Stomach smooth muscle (tissue), 2 donors: ENCODE measurements around the gene TENM4.

Experiments
- H3K27ac ChIP-seq: one replicate; pipeline ENCODE4 v1.7.0; 2013; ENCODE audit warnings: mild to moderate bottlenecking, low read length, inconsistent platforms
- H3K27me3 ChIP-seq, 2 donors: one replicate each; pipeline ENCODE4 v1.7.0; 2013; ENCODE audit warnings: low read length in 2 of 2; ENCODE audit not compliant: insufficient read depth in 2 of 2, control insufficient read depth in 1 of 2
- H3K36me3 ChIP-seq, 2 donors: one replicate each; pipeline ENCODE4 v1.7.0; 2013; ENCODE audit warnings: low read length in 2 of 2; ENCODE audit not compliant: control insufficient read depth in 2 of 2, insufficient read depth in 2 of 2
- H3K4me1 ChIP-seq: one replicate; pipeline ENCODE4 v1.7.0; 2013; ENCODE audit warnings: low read length; ENCODE audit not compliant: control insufficient read depth, insufficient read depth
- H3K4me3 ChIP-seq, 2 donors: one replicate each; pipeline ENCODE4 v1.7.0; 2013; ENCODE audit warnings: low read length in 2 of 2
- H3K9ac ChIP-seq, 2 donors: one replicate each; pipeline ENCODE4 v1.7.0; 2013; ENCODE audit warnings: low read length in 2 of 2, mild to moderate bottlenecking in 1 of 2
- H3K9me3 ChIP-seq, 2 donors: one replicate each; pipeline ENCODE4 v1.7.0; 2013; ENCODE audit warnings: low read length in 2 of 2; ENCODE audit not compliant: control insufficient read depth in 2 of 2
- donor health status: healthy.
- donor health status: Pancreatic carcinoma.

The TENM4 gene

GRCh38 chr11:78694152-78694551 lies 746.7 kb downstream of the TENM4 start:
- no peak overlapping the region for H3K4me3 ChIP-seq
- no peak overlapping the region for H3K9ac ChIP-seq
- H3K36me3 ChIP-seq, result no peaks in the 10 kb centered on the region
- peaks cover 0 to 2% of the 10 kb centered on the region in 2 donors for H3K27me3 ChIP-seq
- H3K4me1 ChIP-seq, result no peaks in the 10 kb centered on the region
- H3K9me3 ChIP-seq, result no peaks in the 10 kb centered on the region
- H3K27ac ChIP-seq, result no peak overlapping the region

GRCh38 chr11:78691215-78691614 lies 749.6 kb downstream of the TENM4 start:
- Histone ChIP-seq H3K9me3 (no peaks in the 10 kb centered on the region), H3K4me3 (no peak overlapping the region), H3K27ac (no peak overlapping the region), H3K4me1 (no peaks in the 10 kb centered on the region), H3K36me3 (no peaks in the 10 kb centered on the region), H3K9ac (no peak overlapping the region), H3K27me3 (peaks cover 0 to 2% of the 10 kb centered on the region in 2 donors)

- Histone ChIP-seq H3K36me3 (no peaks in the 10 kb centered on the region), H3K9me3 (no peaks in the 10 kb centered on the region), H3K27me3 (peaks cover 0 to 2% of the 10 kb centered on the region in 2 donors), H3K27ac (no peak overlapping the region), H3K4me3 (no peak overlapping the region), H3K9ac (no peak overlapping the region), H3K4me1 (no peaks in the 10 kb centered on the region)
These were observed 750.4 kb downstream of the TENM4 start for GRCh38 chr11:78690352-78690987.

- Histone ChIP-seq H3K9me3 (no peaks in the 10 kb centered on the region), H3K4me3 (no peak overlapping the region), H3K36me3 (no peaks in the 10 kb centered on the region), H3K4me1 (no peaks in the 10 kb centered on the region), H3K9ac (no peak overlapping the region), H3K27me3 (peaks cover 0 to 2% of the 10 kb centered on the region in 2 donors), H3K27ac (no peak overlapping the region)
These were observed 751.2 kb downstream of the TENM4 start for GRCh38 chr11:78689585-78690153.

- no peak overlapping the region for H3K4me3 ChIP-seq
- H3K4me1 ChIP-seq, result no peaks in the 10 kb centered on the region
- H3K27me3 ChIP-seq, result peaks cover 0 to 2% of the 10 kb centered on the region in 2 donors
- H3K36me3 ChIP-seq, result no peaks in the 10 kb centered on the region
- no peak overlapping the region for H3K27ac ChIP-seq
- no peak overlapping the region for H3K9ac ChIP-seq
- no peaks in the 10 kb centered on the region for H3K9me3 ChIP-seq
These were observed 751.7 kb downstream of the TENM4 start for GRCh38 chr11:78689101-78689500.

- no peak overlapping the region for H3K27ac ChIP-seq
- no peaks in the 10 kb centered on the region for H3K4me1 ChIP-seq
- no peak overlapping the region for H3K9ac ChIP-seq
- no peaks in the 10 kb centered on the region for H3K36me3 ChIP-seq
- no peak overlapping the region for H3K4me3 ChIP-seq
- H3K9me3 ChIP-seq, result no peaks in the 10 kb centered on the region
- H3K27me3 ChIP-seq, result peaks cover 0 to 2% of the 10 kb centered on the region in 2 donors
These were observed 752.4 kb downstream of the TENM4 start for GRCh38 chr11:78688460-78688859.

GRCh38 chr11:78685156-78685555 lies 755.7 kb downstream of the TENM4 start:
- H3K27ac ChIP-seq, result no peak overlapping the region
- no peak overlapping the region for H3K4me3 ChIP-seq
- no peaks in the 10 kb centered on the region for H3K36me3 ChIP-seq
- H3K4me1 ChIP-seq, result no peaks in the 10 kb centered on the region
- H3K27me3 ChIP-seq, result no peaks in the 10 kb centered on the region
- H3K9ac ChIP-seq, result no peak overlapping the region
- H3K9me3 ChIP-seq, result no peaks in the 10 kb centered on the region

GRCh38 chr11:78684377-78684776 lies 756.5 kb downstream of the TENM4 start:
- Histone ChIP-seq H3K36me3 (no peaks in the 10 kb centered on the region), H3K9me3 (no peaks in the 10 kb centered on the region), H3K4me1 (no peaks in the 10 kb centered on the region), H3K27me3 (no peaks in the 10 kb centered on the region), H3K27ac (no peak overlapping the region), H3K9ac (no peak overlapping the region), H3K4me3 (no peak overlapping the region)

- H3K9me3 ChIP-seq, result no peaks in the 10 kb centered on the region
These were observed 757.1 kb downstream of the TENM4 start for GRCh38 chr11:78683774-78684173.

GRCh38 chr11:78676026-78676557 lies 764.7 kb downstream of the TENM4 start:
- Histone ChIP-seq H3K4me3 (no peak overlapping the region), H3K27me3 (no peaks in the 10 kb centered on the region), H3K9me3 (no peaks in the 10 kb centered on the region), H3K4me1 (no peaks in the 10 kb centered on the region), H3K27ac (no peak overlapping the region), H3K9ac (no peak overlapping the region), H3K36me3 (no peaks in the 10 kb centered on the region)

More at GRCh38 chr11:78683774-78684173, 757.1 kb downstream of the TENM4 start:
- Histone ChIP-seq H3K36me3 (no peaks in the 10 kb centered on the region), H3K9ac (no peak overlapping the region), H3K27ac (no peak overlapping the region), H3K27me3 (no peaks in the 10 kb centered on the region), H3K4me1 (no peaks in the 10 kb centered on the region), H3K4me3 (no peak overlapping the region)
